ENCODE data around the gene ARID4A. TPM values are rescaled to one million over a fixed set of nuclear protein-coding genes. Genes with fewer than 3 reads are reported as not detected.

ARID4A gene
- total and polyA plus RNA-seq, 2 donors (not counting 3 experiments of a cell fraction or from before 2014, with no cell fraction given) = 3.7 to 20.0 TPM

GRCh38 chr14:58307597-58308316 is 9.4 kb downstream of the ARID4A start:
- no peak for FAIRE-seq
- ChIA-PET CTCF (interaction anchor here (1.0 to 1.2 kb wide), 2 partner anchors 10 to 15 kb away, joined by 3 to 5 read pairs; partner anchors contain the start of gene ARID4A), POLR2A (interaction anchor here (1.0 kb wide), 1 partner anchor 9 kb away, joined by 4 read pairs; the partner anchor contains the start of gene ARID4A)
- Histone ChIP-seq H4K20me1 (replicated peaks; ENCODE audit: control insufficient read depth, extremely low read depth, insufficient read depth, low read length) (no peaks in the 10 kb centered on the region), H3K27ac (ENCODE audit: insufficient read depth, low read depth, low read length) (no peak overlapping the region), H3K9ac (replicated peaks; ENCODE audit: extremely low read depth, insufficient read depth, low read length) (no peak overlapping the region), H3K36me3 (ENCODE audit: control insufficient read depth in 2 of 2, extremely low read depth in 1 of 2, insufficient read depth in 2 of 2, low read length in 2 of 2) (peaks cover 0 to 6% of the 10 kb centered on the region in 2 experiments), H2AFZ (ENCODE audit: low read depth, low read length) (no peak overlapping the region), H3K4me2 (ENCODE audit: insufficient read depth, low read length) (no peak overlapping the region), H3K4me1 (ENCODE audit: control insufficient read depth, extremely low read depth, insufficient read depth, low read length) (no peaks in the 10 kb centered on the region), H3K79me2 (ENCODE audit: control insufficient read depth, insufficient read depth, low read length) (peaks cover 1% of the 10 kb centered on the region), H3K9me1 (replicated peaks; ENCODE audit: control insufficient read depth, extremely low read depth, insufficient read depth, low read length) (no peaks in the 10 kb centered on the region), H3K27me3 (ENCODE audit: control insufficient read depth in 2 of 2, insufficient read depth in 2 of 2, low read length in 2 of 2) (no peaks in the 10 kb centered on the region), H3K4me3 (replicated peaks in 1 of 3; ENCODE audit: insufficient read depth in 1 of 3, low read depth in 1 of 3, low read length in 3 of 3) (no peak overlapping the region), H3K9me3 (replicated peaks; ENCODE audit: control insufficient read depth, insufficient read depth, low read length) (no peaks in the 10 kb centered on the region)
- no TSS peak for BruUV-seq (replicated peaks)
- TF ChIP-seq JUN (IDR thresholded peaks at IDR 0.05; ENCODE audit: borderline replicate concordance, insufficient read depth, insufficient read length, low read depth) (no peak), EZH2 (IDR thresholded peaks at IDR 0.05; ENCODE audit: borderline replicate concordance, low read depth, low read length, severe bottlenecking) (no peak), CTCF (IDR thresholded peaks at IDR 0.05; ENCODE audit: extremely low read depth in 1 of 2, insufficient read depth in 1 of 2, low read depth in 1 of 2, low read length in 2 of 2) (no peak), POLR2A (IDR thresholded peaks at IDR 0.05; ENCODE audit: low read depth, low read length) (no peak), MYC (IDR thresholded peaks at IDR 0.05; ENCODE audit: low read depth, low read length) (no peak), POLR2AphosphoS5 (IDR thresholded peaks at IDR 0.05; ENCODE audit: insufficient read depth, low read depth, low read length) (no peak), GATA2 (IDR thresholded peaks at IDR 0.05; ENCODE audit: insufficient read depth, insufficient read length, low read depth, low read length) (no peak), FOS (IDR thresholded peaks at IDR 0.05; ENCODE audit: borderline replicate concordance, insufficient read depth, low read length) (no peak), MAX (IDR thresholded peaks at IDR 0.05; ENCODE audit: insufficient read depth, insufficient read length) (no peak)
- dilution Hi-C loops (cut with MboI; ENCODE audit: extremely low pct_ligation_motif_present, low sequenced_read_pairs) = no loop called here
- intact Hi-C loops (cut with micrococcal nuclease) = no loop called here
- DNase-seq (ENCODE audit: low read depth, low spot score) = no peak

Measured in endothelial cell of umbilical vein (primary cell).